GM21423 (cell line): ENCODE measurements around the gene ITPRID2.

ENCODE experiments used
- ATAC-seq: cut with Tn5 transposase; IDR thresholded peaks from one replicate; pipeline ENCODE4 v1.9.1; 2021; ENCODE audit warnings: mild to moderate bottlenecking, moderate library complexity; ENCODE audit not compliant: unreplicated experiment

ITPRID2 gene

DNA sequence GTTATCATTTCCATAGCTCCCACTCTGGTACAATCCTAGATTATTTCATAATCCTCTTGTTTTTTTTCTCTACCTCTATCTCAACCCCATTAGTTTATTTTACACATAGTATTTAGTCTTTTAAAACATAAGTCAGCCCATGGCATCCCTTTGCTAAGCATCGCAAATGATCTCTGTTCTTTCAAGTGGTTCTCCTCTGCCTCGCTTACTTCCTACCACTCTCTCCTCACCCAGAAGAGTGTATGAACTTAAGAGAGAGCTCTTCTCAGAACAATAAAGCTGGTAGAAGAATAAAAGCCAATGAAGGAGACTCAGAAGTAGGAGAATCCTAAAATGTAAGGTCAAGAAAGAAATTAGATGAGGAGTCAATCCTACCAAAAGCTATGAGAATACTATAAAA, 12.2 kb upstream of the ITPRID2 start:
- ATAC-seq, result no peak

- no peak for ATAC-seq
Measured at GRCh38 chr2:181882246-181883020, 9.1 kb upstream of the ITPRID2 start.

DNA sequence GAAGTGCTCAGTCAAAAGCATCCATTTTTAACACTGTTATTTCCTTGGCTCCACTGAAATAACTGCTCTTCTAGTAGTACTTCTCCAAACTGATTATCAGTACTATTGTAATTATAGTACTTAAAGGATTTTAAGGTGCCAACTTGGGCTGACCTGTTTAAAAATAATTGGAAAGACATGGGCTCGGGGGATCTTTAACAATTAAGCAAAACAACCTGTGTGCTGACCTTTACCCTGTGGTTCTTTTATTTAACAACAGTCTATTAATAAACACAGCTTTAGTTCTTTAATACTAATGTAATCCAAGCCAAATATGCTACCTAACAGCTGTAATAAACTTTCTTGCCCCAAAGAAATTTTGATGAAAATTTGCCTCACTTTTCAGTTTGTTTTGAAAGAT, 6.9 kb upstream of the ITPRID2 start:
- ATAC-seq, result no peak

DNA sequence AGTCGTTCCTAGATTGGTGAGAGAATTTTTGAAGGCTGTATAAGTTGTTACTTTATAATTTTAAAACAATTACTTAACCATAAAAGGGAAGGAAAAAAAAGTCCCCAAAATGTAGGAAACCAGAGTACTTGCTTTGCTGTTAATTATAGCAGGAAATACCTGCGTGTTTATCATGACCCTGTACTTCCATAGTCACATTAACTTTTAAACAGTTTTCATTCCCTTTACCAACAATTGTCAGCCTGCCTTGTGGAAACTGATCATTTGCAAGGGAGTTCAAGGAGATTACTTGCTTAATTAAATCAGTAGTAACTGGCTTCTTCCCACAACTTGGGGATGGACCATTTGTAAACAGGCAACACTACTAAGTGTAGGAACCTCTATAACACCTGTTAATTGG, 6.4 kb upstream of the ITPRID2 start:
- no peak for ATAC-seq

DNA sequence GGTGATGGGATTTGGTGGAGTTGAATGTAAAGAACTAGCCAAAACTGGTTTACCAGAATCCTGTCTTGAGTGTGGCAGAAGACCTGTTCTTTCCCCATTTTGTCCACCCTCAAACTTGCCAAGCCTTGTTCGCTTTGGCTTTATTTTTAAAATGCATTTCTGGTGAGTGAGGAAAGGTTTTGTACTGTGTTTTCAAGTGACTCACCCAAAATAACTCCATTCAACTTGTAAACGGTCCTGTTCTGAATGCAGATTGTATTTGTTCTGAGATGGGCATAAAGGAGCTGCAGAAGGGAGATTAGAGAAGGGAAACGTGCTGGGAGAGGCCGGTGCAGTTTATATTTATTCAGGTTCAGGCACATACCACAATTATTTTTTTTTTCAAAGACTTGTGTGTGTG, 5.3 kb upstream of the ITPRID2 start:
- no peak for ATAC-seq

DNA sequence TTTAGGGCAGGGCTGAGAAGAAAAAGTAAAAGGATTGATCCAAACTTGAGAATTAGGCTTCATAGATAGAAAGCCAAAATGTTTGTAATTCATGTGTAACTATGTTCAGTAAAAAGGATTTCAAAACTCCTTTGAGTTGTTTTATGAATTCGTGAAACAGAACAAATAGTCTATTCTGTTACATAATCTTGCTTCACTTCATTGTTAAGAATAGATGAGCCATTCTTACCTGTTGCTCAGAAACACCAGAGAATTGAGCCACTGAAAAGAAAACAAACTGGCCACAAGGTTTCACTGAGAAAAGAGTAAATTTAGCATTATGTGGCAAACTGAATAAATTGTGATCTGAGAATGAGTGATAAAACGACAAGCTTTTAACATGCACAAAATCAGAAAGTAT, 4.5 kb upstream of the ITPRID2 start:
- no peak for ATAC-seq

DNA sequence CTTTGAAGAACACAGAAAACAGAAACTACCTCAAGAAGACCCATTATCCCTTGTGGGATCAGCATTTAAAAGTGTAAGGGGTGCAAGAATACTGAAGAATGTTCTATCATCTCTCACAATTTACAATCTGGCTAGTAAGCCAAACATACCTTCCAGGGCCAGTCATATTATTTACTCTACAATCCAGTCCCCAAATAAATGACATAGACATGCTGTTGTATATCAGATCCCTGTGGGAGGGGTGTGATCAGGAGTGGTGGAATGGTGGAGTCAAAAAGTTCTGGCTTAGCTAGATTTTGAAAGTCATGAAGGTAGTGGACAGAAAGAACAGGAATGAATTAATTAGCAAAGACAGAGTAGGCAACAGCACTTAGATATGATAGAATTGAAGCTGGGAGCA, 1.8 kb upstream of the ITPRID2 start:
- ATAC-seq, result no peak

DNA sequence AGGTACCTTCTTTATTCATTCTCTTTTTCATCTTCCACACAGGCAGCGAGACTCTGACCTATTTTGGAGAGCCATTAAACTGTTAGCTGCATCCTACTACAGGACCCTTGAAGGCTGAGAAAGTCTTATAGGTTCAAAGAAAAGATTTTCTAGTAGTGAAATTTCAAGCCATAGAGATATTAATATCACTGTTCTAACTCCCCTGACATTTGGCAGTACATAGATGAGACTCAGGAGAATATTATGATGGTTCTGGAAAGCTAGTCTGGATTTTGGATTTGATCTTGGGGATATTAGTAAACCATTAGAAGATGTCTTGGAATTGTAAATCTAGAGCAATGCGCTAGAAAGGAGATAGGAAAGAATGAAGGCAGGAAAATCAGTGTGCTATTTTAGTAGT, 1.3 kb upstream of the ITPRID2 start:
- no peak for ATAC-seq

GRCh38 chr2:181891966-181892798, 652 bp downstream of the ITPRID2 start:
- ATAC-seq, result peak; percentile 51

- ATAC-seq, result no peak
Measured at GRCh38 chr2:181892799-181893435, 1.4 kb downstream of the ITPRID2 start.

DNA sequence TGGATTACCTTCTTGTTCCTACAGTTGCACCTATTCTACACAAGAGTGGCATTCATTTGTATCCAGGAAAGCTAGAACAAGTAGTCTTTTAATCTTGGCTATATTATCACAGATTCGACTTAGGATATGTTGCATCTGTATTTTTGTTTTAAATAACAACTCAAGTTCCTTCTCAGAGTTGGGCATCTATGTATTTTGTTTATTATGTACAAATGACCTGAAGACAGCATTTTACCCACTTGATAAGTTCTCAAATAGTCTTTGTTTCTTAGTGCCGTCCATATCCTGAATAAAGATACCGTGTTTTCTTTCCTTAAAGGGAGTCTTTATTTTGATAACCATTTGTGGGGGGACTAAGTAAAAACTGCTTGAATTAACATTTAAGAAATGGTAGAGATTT, 2.9 kb downstream of the ITPRID2 start:
- ATAC-seq, result no peak

DNA sequence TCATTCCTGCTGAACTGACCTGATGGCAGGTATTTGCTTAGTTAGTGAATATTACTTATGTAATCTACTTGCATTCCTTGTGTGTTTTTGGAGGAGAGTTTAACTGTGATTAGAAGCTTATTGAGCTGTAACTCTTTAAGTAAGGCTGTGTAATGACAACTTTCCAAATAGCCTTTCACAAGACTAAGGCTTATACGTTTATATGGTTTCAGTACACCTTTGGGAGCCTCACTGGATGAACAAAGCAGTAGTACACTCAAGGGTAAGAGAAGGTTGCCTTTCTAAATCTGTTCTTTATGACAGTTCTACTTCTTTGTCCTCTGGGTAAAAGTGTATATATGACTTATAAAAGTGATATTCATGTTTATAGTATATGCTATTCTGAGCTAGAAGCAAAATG, 4.3 kb downstream of the ITPRID2 start:
- no peak for ATAC-seq

- no peak for ATAC-seq
Measured at GRCh38 chr2:181896286-181896685, 4.8 kb downstream of the ITPRID2 start.

- ATAC-seq, result no peak
Measured at GRCh38 chr2:181900007-181900651, 8.6 kb downstream of the ITPRID2 start.

DNA sequence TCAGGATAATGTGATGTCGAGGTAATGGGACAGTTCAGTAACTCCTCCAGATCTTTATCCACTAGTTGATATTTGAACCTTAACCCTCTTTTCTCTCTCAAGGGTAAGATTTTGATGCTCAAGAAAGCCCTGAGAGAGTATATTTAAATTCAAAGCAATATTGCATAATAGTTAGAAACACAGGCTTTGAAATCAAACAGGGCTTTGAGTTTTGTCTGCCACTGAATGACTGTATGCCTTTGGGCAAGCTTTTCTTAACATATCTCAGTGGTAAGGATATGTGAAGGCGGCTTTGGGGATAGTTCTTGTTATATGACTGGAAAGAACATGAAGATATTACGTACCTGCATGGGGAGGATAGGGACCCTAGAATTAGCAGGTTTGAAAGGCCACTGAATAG, 11.1 kb downstream of the ITPRID2 start:
- ATAC-seq, result no peak

DNA sequence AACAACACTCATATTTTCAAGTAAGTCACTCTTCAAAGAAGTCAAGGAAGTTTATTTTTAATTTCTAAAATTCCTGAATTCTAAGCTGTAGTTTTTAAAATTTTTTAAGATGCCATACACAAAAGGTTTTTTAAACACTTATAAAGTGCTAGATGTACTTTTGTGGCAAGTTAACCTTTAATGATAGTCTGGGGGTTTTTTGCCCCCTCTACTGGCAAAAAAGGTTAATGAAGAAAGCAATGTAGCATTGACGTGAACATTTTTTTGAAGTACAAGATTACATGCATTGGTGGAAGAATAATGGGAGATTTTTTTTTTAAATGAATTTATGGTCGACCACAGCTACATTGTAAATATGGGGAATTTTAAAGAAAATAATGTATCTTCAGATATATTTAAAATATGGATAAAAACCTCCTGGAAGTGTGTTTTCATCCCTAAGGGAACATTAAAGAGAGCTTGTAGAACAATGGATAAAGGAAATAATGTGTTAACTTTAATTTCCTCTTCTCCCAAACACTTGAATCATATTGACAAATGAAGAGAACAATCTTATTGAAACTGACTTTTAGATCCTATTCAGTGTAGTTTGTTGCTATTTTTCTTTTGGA, 12.6 kb downstream of the ITPRID2 start:
- peak; percentile 45 for ATAC-seq

GRCh38 chr2:181907057-181907456, 15.5 kb downstream of the ITPRID2 start:
- ATAC-seq, result peak; percentile 41

DNA sequence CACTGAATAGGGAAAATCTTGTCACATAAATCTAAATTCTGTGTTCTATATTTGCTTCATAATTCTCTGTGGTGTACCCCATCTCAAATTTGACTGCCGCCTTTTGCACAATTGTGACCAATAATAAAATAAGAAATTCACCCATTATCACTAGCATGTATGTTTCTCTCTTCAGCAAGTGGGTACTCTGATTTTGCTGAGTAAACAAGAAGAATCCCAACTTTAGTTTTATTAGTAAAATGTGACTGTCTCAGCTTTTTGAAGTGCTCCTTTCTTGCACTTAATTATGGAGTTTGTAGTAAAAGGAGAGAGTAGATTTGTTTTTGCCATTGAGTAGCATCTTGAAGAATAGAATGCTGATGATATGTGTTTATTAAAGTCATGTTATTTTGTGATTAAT, 16.1 kb downstream of the ITPRID2 start:
- no peak for ATAC-seq

- ATAC-seq, result no peak
Measured at GRCh38 chr2:181910028-181910831, 18.7 kb downstream of the ITPRID2 start.

- ATAC-seq, result no peak
Measured at GRCh38 chr2:181911830-181912229, 20.3 kb downstream of the ITPRID2 start.
